Esophagus squamous epithelium (tissue), 5 donors: ENCODE measurements around the gene CSTPP1. TPM values are rescaled to one million over a fixed set of nuclear protein-coding genes. Genes with fewer than 3 reads are reported as not detected.

Source experiments
- DNase-seq: peaks from one replicate; lab custom pipeline; 2025; lab: John Stamatoyannopoulos, UW
- H3K27ac ChIP-seq, 4 donors: fragments of 200-600 bp; sonication (generic); one replicate each; pipeline ENCODE4 v1.5.1; 2016 to 2019; ENCODE audit warnings: mild to moderate bottlenecking in 1 of 4
- H3K27me3 ChIP-seq, 4 donors: fragments of 200-600 bp; sonication (generic); 1 replicate in 3 of 4; 2 replicates in 1 of 4; pipeline versions ENCODE4 v1.5.1 to v1.6.0; 2017 to 2021; ENCODE audit warnings: antibody characterized with exemption in 1 of 4
- H3K36me3 ChIP-seq, 3 donors: fragments of 200-600 bp; sonication (generic); one replicate each; pipeline ENCODE4 v1.5.1; 2016 to 2019
- H3K4me1 ChIP-seq, 3 donors: fragments of 200-600 bp; sonication (generic); one replicate each; pipeline ENCODE4 v1.5.1; 2017 to 2019
- H3K4me3 ChIP-seq, 4 donors: fragments of 200-600 bp; sonication (generic); 1 replicate in 3 of 4; 2 replicates in 1 of 4; pipeline ENCODE4 v1.5.1; 2016 to 2019; ENCODE audit warnings: mild to moderate bottlenecking in 2 of 4, moderate library complexity in 1 of 4
- H3K9me3 ChIP-seq, 3 donors: fragments of 200-600 bp; sonication (generic); one replicate each; pipeline ENCODE4 v1.5.1; 2016 to 2019
- POLR2A ChIP-seq, 4 donors: fragments of 450-650 bp; IDR thresholded peaks; one replicate each; pipeline ENCODE4 v1.6.1; 2017; ENCODE audit warnings: antibody characterized with exemption in 4 of 4, mild to moderate bottlenecking in 4 of 4, moderate library complexity in 3 of 4
- WGBS, 2 donors: methylation state at CpG; one replicate each; pipeline ENCODE4 v1.1.5; 2018; 5-methylcytosine and 5-hydroxymethylcytosine counted together
- intact Hi-C: fragments of 100-400 bp; cut with DNase I; formaldehyde crosslinking; loops from one replicate; pipeline ENCODE4 v1.15.0; 2022
- total RNA-seq, 4 donors: library from RNA; depleted of rRNA; stranded (reverse); fragments of >200 nt; gene quantifications; one replicate each; pipeline ENCODE4 v1.1.0, GENCODE V29; 2016
- TF ChIP-seq, protein P1 (sequence below), 6 experiments: fragments of 450-650 bp in 4 of 6; fragments of 200-600 bp in 2 of 6; sonication (generic) in 2 of 6; IDR thresholded peaks; one replicate each; pipeline ENCODE4 v1.5.1; 2016 to 2019; ENCODE audit warnings: antibody characterized with exemption in 6 of 6, mild to moderate bottlenecking in 4 of 6, moderate library complexity in 4 of 6
- donor health status: DM: yes; HTN: yes; CAD: no.

The CSTPP1 gene, protein sequence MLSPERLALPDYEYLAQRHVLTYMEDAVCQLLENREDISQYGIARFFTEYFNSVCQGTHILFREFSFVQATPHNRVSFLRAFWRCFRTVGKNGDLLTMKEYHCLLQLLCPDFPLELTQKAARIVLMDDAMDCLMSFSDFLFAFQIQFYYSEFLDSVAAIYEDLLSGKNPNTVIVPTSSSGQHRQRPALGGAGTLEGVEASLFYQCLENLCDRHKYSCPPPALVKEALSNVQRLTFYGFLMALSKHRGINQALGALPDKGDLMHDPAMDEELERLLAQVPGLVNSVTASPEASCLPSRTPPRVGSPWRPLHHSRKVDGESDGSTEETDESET
- total RNA-seq = 10 to 100 TPM in 3 of 4 donors, 1 to 10 TPM in 1; 9.4 to 19.6 (median 16.4) TPM

DNA sequence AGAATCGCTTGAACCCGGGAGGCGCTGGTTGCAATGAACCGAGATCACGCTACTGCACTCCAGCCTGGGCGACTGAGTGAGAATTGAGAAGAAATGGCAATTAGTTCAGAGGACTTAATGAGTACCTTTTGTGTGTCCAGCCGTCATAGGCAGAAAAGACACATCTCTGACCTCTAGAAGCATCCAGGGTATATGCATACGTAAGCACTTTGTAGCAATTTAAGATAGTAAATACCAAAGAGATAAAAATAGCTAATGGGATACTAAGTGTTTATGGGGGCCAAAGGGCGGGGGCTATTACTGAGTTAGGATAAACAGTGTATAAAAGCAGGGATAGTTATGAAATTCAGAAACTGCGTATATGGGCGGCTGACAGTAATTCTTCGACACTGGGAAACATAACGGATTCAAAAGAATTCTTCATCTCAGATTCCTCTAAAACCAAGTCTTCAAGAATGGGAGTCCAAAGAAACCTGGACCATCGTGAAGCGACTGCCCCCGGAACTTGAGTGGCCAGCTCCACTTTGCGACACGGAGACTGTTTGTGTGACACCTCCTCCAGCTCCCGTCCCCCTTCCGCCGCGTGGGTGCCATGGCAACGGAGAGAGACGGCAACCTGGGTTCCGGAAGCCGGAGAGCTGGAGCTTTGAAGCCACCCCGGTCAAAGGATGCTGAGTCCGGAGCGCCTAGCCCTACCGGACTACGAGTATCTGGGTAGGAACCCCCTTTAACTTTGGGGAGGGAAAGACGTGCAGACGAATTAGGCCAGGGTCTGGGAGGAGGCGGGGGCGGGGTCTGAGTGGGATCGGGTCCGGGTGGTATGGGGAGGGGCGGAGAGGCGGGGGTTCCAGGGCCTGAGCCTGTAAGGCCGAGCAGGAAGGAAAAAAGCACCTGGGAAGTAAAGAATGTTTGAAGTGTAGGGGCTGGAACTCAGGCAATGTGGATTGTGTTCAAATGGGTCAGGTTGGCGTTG lies at the start of gene CSTPP1:
CSTPP1 (plus strand) TSS at position 624 of the 973 bp plus-strand sequence; CDS start at position 669, 45 bp downstream.
- 23 to 28% methylated on average over 25 to 36 of the region's 41 CpGs for WGBS, 2 donors
- H3K27ac ChIP-seq = peak within 1 kb of the TSS in 3 of 4 donors; percentile 24 to 79 (median 41)
- H3K27me3 ChIP-seq = peaks cover 0 to 4% (median 0%) of the 10 kb centered on the region in 4 donors
- intact Hi-C loops = no loop called here
- H3K9me3 ChIP-seq = no peaks in the 10 kb centered on the region
- H3K36me3 ChIP-seq = peaks cover 0 to 5% (median 0%) of the 10 kb centered on the region in 3 donors
- TF ChIP-seq, protein P1, sequence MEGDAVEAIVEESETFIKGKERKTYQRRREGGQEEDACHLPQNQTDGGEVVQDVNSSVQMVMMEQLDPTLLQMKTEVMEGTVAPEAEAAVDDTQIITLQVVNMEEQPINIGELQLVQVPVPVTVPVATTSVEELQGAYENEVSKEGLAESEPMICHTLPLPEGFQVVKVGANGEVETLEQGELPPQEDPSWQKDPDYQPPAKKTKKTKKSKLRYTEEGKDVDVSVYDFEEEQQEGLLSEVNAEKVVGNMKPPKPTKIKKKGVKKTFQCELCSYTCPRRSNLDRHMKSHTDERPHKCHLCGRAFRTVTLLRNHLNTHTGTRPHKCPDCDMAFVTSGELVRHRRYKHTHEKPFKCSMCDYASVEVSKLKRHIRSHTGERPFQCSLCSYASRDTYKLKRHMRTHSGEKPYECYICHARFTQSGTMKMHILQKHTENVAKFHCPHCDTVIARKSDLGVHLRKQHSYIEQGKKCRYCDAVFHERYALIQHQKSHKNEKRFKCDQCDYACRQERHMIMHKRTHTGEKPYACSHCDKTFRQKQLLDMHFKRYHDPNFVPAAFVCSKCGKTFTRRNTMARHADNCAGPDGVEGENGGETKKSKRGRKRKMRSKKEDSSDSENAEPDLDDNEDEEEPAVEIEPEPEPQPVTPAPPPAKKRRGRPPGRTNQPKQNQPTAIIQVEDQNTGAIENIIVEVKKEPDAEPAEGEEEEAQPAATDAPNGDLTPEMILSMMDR (IDR thresholded peaks at IDR 0.05) = peak in 1 of 6 experiments; percentile 6
- no peak for TF ChIP-seq POLR2A (IDR thresholded peaks at IDR 0.05)
- peaks cover 5 to 22% (median 8%) of the 10 kb centered on the region in 3 donors for H3K4me1 ChIP-seq
- peak within 1 kb of the TSS; percentile 53 to 85 (median 70) for H3K4me3 ChIP-seq
- DNase-seq = peak; percentile 77

DNA sequence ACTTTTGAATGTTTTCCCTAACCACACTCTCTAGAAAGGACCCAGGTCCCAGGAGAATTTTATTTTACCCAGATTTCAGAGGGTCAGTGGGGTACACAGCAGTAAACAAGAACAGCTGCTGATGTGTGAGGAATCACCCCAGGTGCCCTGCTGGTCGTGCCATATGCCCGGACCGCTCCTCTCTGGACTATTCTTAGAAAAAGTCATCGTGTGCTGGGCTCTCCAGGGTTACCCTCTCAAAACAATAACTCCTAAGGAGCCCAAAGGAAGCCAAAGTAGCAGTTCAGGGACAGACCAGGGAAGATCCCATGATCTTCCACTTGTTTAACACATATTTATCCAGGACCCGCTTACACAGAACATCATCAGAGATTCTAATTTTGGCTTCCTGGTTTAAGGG lies 47.9 kb upstream of the CSTPP1 start:
- Histone ChIP-seq H3K4me3 (no peak overlapping the region), H3K36me3 (peaks cover 0 to 68% (median 4%) of the 10 kb centered on the region in 3 donors), H3K9me3 (no peaks in the 10 kb centered on the region), H3K27ac (no peak overlapping the region), H3K4me1 (peaks cover 0 to 14% (median 0%) of the 10 kb centered on the region in 3 donors), H3K27me3 (no peaks in the 10 kb centered on the region)
- intact Hi-C loops = loop anchor here (5.0 to 10.0 kb wide), 2 partner anchors 264 to 456 kb away; no protein-coding TSS in a partner anchor
- no peak for TF ChIP-seq POLR2A (IDR thresholded peaks at IDR 0.05)
- TF ChIP-seq, protein P1 (IDR thresholded peaks at IDR 0.05) = no peak
- no peak for DNase-seq
- 78 to 79% methylated on average over 5 of the region's 5 CpGs for WGBS, 2 donors

- Histone ChIP-seq H3K9me3 (no peaks in the 10 kb centered on the region), H3K4me3 (no peak overlapping the region), H3K27me3 (no peaks in the 10 kb centered on the region), H3K4me1 (peaks cover 0 to 14% (median 0%) of the 10 kb centered on the region in 3 donors), H3K36me3 (peaks cover 0 to 65% (median 4%) of the 10 kb centered on the region in 3 donors), H3K27ac (no peak overlapping the region)
- intact Hi-C loops = loop anchor here (5.0 to 10.0 kb wide), 2 partner anchors 263 to 456 kb away; no protein-coding TSS in a partner anchor
- 89 to 100% methylated on average over 1 of the region's 7 CpGs for WGBS, 2 donors
- TF ChIP-seq, protein P1 (IDR thresholded peaks at IDR 0.05) = no peak
- no peak for TF ChIP-seq POLR2A (IDR thresholded peaks at IDR 0.05)
- DNase-seq = no peak
Measured at GRCh38 chr11:46889251-46889650, 47.3 kb upstream of the CSTPP1 start.

DNA sequence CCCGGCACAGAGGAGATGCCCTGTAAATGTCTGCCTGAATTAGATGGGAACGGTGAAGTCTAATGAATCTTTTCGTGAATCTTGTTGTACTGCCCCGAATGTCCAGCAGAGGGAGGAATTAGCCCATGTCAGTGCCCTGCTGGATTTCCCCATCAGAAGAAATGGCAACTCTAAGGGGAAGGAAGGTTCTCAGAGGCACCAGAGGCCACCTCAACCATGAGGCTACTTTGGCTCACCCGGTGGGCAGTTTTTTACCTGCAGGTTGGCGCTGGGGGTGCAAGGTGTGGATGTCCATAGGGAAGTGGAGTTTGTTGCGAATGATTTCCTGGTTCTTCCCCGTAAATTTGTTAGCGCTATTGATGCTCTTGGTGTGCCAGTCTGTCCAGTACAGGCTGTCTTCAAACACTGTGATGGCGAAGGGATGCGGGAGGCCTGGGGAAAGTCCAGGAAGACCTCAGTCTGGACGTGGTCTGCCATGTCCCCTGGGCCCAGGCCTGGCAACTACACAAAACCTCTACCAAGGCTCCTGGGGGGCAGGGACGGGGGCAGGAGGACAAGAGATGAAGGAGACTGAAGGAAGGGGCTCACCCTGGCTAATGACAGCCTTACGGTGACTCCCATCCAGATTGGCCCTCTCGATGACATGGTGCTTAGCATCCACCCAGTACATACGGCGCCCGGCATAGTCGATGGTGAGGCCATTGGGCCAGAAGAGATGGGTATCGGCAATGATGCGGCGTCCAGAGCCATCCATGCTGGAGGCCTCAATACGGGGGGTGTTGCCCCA lies 46.7 kb upstream of the CSTPP1 start:
- intact Hi-C loops = loop anchor here (5.0 to 10.0 kb wide), 2 partner anchors 262 to 455 kb away; no protein-coding TSS in a partner anchor
- Histone ChIP-seq H3K27me3 (no peaks in the 10 kb centered on the region), H3K36me3 (peaks cover 0 to 68% (median 4%) of the 10 kb centered on the region in 3 donors), H3K4me1 (peaks cover 0 to 14% (median 0%) of the 10 kb centered on the region in 3 donors), H3K4me3 (no peak overlapping the region), H3K9me3 (no peaks in the 10 kb centered on the region), H3K27ac (no peak overlapping the region)
- TF ChIP-seq, protein P1 (IDR thresholded peaks at IDR 0.05) = peak; percentile 65 to 95 (median 90)
- TF ChIP-seq POLR2A (IDR thresholded peaks at IDR 0.05) = no peak
- WGBS, 2 donors = 56 to 67% methylated on average over 15 to 19 of the region's 23 CpGs
- DNase-seq = no peak
